Fibroblast of skin of scalp (primary cell): ENCODE results near the gene VSTM2B.
"Not testable (repeated sequence)": the region's sequence is repeated elsewhere in the genome, so short reads cannot be mapped to it uniquely, and the experiment has no call there.

ENCODE experiments used
- DNase-seq: peaks from one replicate; pipeline ENCODE4 v3.0.0-alpha.2; 2013

VSTM2B gene

GRCh38 chr19:29531458-29532025, 5.7 kb downstream of the VSTM2B start:
- DNase-seq = no peak

DNA sequence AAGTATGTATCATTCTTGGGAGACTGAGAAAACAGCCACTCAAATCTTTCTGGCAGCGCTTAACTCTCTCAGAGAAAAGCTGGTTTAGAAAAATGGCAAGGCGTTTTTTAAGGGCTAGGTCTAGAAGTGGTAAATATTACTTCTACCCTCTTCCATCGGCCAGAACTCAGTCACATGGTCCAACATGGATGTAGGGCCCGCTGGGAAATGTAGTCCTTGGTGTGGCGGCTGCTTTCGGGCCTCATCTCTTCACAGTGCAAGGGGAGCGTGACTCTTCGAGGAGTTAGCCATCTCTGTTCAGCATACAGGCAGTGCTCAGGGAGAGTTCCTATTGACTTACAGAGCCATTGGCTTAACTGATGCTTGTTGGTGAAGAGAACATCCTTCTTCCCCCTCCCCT, 6.3 kb downstream of the VSTM2B start:
- DNase-seq = no peak

- no peak for DNase-seq
Observed at GRCh38 chr19:29532956-29533355, 7.2 kb downstream of the VSTM2B start.

GRCh38 chr19:29533578-29534544, 8.1 kb downstream of the VSTM2B start:
- no peak for DNase-seq

DNA sequence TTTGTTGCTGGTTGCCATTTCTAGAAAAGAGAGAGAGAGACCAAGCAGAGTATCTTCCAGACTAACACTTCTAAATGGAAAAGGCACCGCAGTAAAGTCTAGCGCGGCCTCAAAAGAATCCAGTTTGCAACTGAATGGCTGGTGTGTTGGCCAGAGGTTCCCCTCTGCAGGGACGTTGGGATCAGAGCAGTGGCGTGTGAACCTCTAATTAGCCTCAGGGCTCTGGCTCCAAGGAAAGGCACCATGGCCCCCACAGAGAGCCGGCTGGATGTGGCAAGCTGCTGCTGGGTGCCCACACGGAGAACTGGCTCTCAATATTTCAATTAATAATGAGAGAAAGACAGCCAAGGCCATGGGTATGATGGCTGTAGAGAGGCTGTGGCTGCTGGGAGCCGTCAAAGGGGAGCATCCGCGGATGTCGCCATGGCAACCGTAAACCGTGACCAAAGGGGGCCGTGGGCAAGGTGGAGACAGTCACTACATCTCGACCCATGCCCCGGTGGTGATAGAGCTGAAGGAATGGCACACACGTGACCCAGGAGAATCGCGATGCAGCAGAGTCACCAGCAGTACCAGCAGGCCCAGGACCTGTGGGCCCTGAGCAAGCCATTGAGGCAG, 9.5 kb downstream of the VSTM2B start:
- no peak for DNase-seq

GRCh38 chr19:29535984-29536508, 10.3 kb downstream of the VSTM2B start:
- no peak for DNase-seq

DNA sequence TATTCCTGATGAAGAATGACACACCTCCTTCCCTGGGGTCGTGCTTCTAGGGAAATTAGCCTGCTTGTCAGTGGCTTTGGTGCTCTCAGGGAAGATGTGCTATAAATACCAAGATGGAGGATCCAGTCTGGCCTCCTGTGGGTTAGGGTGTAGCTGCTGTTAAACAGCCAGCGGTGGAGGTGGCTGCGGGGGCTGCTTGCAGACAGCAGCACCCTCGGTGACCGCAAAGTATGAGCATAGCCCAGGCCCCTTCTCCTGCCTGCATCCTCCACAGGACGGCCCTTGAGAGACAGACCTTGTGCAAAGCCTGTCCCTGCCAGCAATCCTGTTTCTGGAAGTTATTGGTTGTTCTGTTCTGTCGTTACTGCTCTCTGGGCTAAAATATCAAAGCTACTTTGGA, 11.4 kb downstream of the VSTM2B start:
- no peak for DNase-seq

DNA sequence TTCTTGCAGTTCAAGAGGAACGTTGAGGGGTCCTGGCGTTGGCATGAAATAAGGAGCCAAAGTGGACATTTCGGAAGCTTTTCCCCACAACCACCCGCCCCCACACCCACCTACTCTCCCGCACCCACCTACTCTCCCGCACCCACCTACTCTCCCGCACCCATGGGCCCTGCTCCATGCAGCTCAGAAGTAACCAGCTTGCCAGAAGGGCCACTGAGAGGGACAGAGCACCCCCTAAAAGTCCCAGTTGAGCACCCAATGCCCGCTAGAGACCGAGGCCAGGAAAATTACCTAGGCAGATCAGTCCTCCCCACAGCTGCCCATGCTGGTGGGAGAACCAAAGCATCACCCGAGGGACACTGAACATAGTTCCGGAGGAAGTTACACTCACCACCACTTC, 11.8 kb downstream of the VSTM2B start:
- no peak for DNase-seq

DNA sequence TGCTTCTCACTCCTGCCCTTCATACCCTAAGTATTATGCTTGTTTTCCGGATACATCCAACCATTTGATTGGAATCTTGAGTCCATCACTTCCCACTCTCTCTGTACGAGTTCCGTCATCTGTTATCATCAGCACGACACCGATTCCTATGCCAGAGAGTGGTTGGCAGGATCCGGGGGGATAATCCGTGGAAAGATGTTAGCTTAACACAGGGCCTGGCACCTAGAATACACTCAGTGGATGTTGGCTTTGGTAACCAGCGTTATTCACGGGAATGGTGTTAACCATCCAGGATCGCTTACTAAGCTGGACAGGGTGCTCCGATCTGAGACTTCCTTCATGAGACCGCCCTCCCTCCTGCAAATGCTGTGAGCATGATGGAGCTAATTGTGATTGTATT, 12.4 kb downstream of the VSTM2B start:
- no peak for DNase-seq

DNA sequence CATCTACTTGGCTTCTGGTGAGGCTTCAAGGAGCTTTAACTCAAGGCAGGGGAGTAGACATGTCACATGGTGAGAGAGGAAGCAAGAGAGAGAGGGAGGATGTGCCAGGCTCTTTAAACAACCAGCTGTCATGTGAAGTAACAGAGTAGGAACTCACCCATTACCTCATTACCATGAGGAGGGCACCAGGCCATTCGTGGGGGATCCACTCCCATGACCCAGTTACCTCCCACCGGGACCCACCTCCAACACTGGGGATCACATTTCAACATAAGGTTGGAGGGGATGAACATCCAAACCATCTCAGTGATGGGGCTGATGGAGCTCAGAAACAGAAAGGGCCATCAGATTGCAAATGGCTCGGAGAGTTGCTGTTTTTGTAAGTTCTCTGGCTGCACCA, 12.9 kb downstream of the VSTM2B start:
- DNase-seq = no peak

DNA sequence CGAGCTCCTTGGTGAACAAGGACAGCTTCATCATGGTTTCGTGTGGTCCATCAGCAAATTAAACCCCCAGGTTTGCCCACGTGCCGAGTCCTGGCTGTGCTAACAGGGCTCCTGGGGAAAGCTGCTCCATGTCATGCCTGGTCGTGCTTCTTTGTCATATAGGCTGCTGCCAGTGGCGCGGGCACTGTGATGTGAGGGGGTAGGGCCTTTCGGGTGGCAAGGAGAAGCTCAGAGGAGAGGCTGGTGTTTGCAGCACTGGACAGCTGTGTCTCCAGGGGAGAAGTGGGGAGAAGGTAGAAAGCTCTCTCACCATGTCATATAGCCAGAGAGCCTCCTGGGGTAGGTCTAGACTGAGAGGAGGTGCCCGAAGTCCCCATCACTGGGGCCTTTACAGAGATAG, 13.3 kb downstream of the VSTM2B start:
- no peak for DNase-seq

DNA sequence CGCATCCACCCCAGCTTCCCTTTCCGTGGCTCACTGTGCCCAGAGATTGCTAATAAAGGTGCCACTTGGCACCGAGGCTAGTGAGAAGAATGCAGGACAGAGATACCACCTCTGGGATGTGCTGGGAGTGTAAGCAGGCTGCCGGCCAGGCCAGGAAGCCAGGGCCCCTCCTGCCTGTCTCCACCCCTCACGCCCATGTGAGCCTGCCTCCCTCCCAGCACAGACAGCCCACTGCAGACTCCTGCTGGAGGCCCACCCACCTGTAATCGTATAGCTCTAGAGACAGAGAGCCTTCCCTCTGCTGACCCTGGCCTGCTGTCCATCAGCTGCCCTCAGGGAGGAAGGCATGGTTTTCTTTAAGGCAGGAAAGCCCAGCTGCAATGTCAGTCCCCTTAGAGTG, 13.9 kb downstream of the VSTM2B start:
- DNase-seq = no peak

- DNase-seq = no peak
Observed at GRCh38 chr19:29540114-29540513, 14.3 kb downstream of the VSTM2B start.

DNA sequence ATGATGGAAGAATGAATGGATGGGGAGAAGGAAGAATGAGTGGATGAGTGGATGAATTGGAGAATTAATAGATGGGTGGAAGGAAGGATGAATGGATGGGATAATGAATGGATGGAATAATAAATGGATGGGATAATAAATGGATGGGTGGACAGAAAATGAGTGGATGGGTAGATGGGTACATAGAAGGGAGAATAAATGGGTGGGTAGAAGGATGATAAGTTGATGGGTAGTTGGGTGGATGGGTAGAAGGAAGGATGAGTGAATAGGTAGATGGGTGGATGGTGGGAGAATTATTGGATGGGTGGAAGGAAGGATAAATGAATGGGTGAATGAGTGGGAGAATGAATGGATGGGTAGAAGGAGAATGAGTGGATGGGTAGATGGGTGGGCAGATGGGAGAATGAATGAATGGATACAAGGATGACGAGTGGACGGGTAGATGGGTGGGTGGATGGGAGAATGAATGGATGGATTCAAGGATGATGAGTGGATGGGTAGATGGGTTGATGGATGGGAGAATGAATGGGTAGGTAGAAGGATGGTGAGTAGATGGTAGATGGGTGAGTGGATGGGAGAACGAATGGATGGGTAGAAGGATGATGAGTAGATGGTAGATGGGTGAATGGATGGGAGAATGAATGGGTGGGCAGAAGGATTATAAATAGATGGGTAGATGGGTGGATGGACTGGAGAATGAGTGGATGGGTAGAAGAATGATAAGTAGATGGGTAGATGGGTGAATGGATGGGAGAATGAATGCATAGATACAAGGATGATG, 15.9 kb downstream of the VSTM2B start:
- DNase-seq = no peak

- no peak for DNase-seq
Observed at GRCh38 chr19:29542327-29542726, 16.5 kb downstream of the VSTM2B start.

DNA sequence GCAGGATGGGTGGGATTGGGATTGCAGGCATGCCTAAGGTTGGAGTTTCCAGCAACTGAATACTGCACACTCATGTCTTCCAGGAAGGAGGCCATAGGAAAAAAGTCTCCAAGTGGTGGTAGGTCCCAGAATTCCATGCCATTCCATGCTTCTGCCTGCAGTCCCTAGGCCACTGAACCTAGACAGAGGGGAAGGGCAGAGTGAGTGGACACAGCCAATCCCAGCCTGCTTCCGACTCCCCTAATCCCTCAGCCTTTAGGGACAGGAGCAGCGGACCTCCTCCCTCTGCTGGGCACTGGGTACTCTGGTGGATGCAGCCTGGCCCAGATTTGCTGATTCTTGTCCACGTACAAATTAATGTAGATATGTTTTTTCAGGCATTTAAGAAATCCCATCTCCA, 17.0 kb downstream of the VSTM2B start:
- no peak for DNase-seq

DNA sequence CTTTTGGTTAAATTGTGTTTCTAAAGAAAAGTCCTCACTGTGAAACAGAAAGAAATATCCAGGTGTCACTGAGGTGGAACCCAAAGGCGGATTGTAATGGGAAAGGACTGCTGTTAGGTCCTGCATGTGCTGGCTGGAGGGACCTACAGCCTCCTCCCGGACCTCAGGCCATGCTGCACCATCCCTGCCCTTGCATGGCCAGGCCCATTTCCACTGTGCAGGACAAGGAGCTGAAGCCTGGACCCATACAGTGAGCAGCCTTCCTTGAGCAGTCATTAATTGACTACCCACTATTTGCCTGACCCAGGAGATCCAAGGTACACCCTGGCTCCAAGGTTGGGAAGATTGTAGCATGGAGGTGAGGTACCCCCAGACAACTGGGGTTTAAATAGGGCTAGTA, 17.6 kb downstream of the VSTM2B start:
- DNase-seq = no peak

DNA sequence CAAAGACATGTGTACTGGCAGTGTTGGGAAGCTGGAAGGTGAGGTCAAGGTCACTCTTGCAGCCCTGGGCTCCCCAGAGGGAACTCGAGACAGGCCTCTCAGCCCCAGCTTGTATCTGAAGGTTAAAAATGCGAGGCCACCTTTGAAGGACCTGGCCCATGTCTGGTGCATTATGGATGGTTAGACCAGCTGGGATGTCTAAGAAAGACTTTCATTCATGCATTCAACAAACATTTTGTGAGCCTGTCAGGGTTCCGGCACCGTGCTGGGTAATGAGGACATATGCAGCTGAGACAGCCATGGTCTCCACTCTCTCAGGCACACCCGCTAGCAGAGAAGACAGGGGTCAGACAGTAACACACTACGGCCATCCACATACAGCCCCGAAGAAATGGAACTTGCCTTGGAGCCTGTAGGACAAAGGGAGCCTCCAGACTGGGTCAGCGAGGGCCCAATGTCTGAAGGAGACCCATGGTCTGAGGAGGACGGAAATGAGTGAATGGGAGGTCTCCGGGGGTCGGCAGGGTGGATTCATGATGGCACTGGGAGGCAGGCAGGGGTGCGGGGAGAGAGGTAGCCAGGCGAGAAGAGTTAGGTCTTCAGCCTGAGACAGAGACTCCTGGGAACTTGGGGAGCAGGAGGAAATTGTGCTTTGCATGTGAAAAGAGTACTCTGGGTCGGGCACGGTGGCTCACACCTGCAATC, 19.0 kb downstream of the VSTM2B start:
- DNase-seq = no peak

DNA sequence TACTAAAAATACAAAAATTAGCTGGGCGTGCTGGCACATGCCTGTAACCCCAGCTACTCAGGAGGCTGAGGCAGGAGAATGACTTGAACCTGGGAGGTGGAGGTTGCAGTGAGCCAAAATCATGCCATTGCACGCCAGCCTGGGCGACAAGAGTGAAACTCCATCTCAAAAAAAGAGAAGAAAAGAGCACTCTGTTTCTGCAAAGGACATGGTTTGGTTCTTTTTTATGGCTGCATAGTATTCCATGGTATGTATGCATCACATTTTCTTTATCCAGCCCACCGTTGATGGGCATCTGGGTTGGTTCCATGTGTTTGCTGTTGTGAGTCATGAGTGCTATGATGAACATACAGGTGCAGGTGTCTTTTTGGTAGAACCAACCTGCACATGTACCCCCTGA, 19.7 kb downstream of the VSTM2B start:
- not testable (repeated sequence) for DNase-seq

DNA sequence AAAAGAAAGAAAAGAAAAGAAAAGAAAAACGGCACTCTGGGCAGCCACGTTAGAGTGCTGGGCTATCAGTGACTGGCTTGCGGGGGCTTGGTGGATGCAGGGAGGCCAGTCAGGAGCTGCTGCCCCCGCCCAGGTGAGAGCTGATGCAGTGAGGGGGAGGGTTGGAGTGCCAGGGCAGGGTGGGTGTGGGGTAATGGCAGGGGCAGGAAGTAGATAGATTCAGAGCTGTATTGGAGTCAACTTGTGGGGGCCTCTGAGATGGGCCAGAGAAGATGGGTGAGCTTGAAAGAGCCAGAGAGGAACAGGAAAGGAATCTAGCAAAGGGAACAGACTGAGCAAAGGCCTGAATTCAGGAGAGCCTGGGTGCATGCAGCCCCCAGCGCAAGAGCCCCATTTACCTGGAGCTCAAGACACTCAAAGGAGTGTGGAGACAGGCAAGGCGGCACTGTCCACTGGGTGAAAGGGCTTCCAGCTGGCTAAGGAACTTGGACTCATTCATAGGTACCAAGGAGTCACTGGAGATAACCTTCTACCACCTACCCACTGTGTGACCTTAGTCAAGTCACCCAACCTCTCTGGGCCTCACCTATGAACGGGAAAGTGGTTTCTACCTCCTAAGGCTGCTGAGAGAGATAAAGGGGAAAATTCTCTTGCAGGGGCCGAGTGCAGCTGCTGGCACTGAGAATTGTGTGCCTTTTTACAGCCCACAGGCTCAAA, 20.2 kb downstream of the VSTM2B start:
- DNase-seq = no peak

GRCh38 chr19:29546583-29547190, 20.9 kb downstream of the VSTM2B start:
- DNase-seq = no peak
